Measurements from ENCODE around the gene KLHL40.

GRCh38 chr3:42721690-42722089 is 36.4 kb downstream of the KLHL40 start:
- TF ChIP-seq TCF7L2 (IDR thresholded peaks at IDR 0.05; ENCODE audit: low read depth, low read length) (no peak), CTCF (IDR thresholded peaks at IDR 0.05) (no peak), POLR2AphosphoS5 (IDR thresholded peaks at IDR 0.05; ENCODE audit: low read depth, low read length) (no peak)

Measured in Panc1 (cell line).